C4-2B (cell line): ENCODE data around the gene PCARE.

Experiments used
- H3K27ac ChIP-seq: fragments of 450-650 bp; 2 replicates; pipeline ENCODE4 v1.5.1; 2017
- ZFX ChIP-seq: fragments of 450-650 bp; IDR thresholded peaks from 2 replicates; pipeline ENCODE4 v1.6.1; 2017
- TF ChIP-seq, protein P1 (sequence below): fragments of 450-650 bp; conservative IDR thresholded peaks from 2 replicates; pipeline ENCODE4 v1.5.1; 2017; ENCODE audit warnings: mild to moderate bottlenecking

The PCARE gene

DNA sequence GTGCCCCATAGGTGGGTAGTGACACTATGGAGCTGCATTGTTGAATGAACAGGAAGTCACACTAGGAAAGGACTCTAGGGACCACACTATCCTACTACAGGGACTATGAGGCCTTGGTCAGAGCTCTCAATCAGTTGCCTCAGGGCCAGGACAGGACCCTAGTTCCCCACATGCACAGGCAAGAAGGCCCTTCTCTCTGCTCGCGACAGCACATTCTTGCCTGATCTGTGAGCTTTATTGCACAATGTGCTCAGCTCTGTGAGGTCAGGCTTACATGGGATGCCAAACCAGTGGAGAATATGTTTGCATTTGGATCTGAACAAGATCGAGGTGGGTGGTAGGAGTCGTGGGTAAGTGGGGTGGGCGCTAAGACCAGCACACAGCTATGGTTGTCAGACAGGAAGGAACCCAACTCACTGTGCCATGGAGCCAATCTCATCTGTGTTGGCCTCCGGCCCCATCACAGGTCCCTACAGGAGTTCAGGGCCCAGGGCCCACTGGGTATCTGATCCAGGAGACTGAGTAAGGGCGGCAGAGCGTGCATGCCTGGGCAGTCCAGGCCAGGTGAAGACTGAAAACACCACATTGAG lies 8.0 kb downstream of the PCARE start:
- TF ChIP-seq, protein P1, sequence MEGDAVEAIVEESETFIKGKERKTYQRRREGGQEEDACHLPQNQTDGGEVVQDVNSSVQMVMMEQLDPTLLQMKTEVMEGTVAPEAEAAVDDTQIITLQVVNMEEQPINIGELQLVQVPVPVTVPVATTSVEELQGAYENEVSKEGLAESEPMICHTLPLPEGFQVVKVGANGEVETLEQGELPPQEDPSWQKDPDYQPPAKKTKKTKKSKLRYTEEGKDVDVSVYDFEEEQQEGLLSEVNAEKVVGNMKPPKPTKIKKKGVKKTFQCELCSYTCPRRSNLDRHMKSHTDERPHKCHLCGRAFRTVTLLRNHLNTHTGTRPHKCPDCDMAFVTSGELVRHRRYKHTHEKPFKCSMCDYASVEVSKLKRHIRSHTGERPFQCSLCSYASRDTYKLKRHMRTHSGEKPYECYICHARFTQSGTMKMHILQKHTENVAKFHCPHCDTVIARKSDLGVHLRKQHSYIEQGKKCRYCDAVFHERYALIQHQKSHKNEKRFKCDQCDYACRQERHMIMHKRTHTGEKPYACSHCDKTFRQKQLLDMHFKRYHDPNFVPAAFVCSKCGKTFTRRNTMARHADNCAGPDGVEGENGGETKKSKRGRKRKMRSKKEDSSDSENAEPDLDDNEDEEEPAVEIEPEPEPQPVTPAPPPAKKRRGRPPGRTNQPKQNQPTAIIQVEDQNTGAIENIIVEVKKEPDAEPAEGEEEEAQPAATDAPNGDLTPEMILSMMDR, result no peak
- no peak for TF ChIP-seq ZFX

GRCh38 chr2:29065068-29065811 lies 9.1 kb downstream of the PCARE start:
- TF ChIP-seq, protein P1, result no peak
- TF ChIP-seq ZFX, result no peak
- H3K27ac ChIP-seq, result no peak overlapping the region

More for the DNA sequence above, 8.0 kb downstream of the PCARE start:
- no peak overlapping the region for H3K27ac ChIP-seq

DNA sequence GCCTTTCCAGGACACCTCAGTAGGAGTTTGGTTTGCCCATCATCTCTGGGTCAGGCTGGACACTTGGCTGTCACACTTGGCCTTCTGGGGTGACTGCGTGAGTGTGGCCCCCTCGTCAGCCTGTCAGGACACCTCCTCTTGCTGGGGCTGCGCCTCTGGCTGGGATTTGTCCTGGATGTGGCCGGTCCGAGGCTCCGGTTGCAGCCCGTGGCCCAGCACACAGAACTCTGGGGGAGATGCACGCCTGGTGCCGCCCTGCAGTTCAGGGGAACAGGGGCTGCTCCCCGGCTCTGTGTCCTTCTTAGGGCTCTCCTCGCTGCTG lies 9.6 kb downstream of the PCARE start:
- H3K27ac ChIP-seq, result no peak overlapping the region
- no peak for TF ChIP-seq ZFX
- TF ChIP-seq, protein P1, result no peak

DNA sequence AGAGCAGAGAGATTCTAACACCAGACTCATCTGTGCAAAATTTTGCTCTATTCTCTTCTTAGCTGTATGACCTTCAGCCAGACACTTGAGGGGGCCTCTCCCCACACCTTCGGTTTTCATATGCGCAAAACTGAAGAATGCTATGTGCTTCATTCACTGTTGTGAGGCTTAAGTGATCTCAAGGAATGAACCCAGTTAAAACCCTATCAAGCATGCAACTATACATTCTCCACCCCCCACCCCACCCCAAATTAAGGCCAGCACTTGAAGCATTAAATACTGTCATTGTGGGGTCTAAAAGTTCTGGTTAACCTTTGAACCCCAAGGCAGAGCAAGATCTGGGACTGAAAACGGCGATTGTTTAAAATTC lies 10.0 kb downstream of the PCARE start:
- no peak for TF ChIP-seq ZFX
- TF ChIP-seq, protein P1, result no peak
- no peak overlapping the region for H3K27ac ChIP-seq

GRCh38 chr2:29063646-29064345 lies 10.5 kb downstream of the PCARE start:
- no peak for TF ChIP-seq ZFX
- TF ChIP-seq, protein P1, result no peak
- no peak overlapping the region for H3K27ac ChIP-seq

DNA sequence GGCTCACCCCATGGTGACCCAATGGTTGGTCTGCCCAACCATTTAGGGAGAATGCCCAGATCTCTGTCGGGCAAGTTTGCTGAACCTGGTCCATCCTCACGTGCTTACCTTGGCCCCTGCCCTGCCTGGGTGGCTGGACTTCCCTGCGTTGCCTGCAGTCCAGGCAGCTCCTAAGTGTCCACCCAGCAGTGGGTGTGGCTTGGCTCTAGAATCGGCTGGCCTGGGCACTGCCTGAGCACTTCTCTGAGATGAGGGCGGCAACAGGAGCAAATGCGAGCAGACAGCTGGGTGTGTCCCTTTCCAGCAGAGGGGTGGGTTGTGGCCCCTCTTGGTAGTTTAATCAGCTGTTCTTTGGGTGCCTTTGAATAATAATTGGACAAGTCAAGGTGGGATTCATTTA lies 11.3 kb downstream of the PCARE start:
- H3K27ac ChIP-seq, result no peak overlapping the region; the same call in 1 of the 2 replicates
- TF ChIP-seq ZFX, result no peak
- TF ChIP-seq, protein P1, result no peak

DNA sequence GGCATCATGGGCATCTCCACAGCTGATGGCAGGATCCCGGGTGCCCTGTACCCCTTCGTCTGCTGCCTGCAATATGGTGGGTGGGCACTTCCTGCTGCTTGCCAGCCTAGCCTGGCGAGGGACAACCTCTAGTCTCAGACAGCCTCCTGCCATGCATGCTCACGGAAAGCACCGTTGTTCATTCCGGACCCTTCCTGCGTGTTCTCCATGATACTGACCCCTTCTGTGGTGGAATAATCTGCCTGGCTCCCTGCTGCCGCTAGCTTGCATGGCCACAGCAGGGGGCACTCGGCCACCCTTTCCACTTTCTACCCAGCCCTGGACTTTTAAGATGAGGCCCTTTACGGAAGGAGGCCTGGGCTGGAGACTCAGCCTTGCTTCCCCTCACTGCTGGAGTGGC lies 12.0 kb downstream of the PCARE start:
- TF ChIP-seq ZFX, result no peak
- TF ChIP-seq, protein P1, result no peak

More for the DNA sequence above, 12.0 kb downstream of the PCARE start:
- H3K27ac ChIP-seq, result no peak overlapping the region; the same call in 1 of the 2 replicates
